ENCODE results near the gene TDRD6. TPM values are rescaled to one million over a fixed set of nuclear protein-coding genes. Genes with fewer than 3 reads are reported as not detected.
"Not testable (repeated sequence)": the region's sequence is repeated elsewhere in the genome, so short reads cannot be mapped to it uniquely, and the experiment has no call there.

The TDRD6 gene
- total RNA-seq, 2 donors from 2014 or later: 1.8 TPM

DNA sequence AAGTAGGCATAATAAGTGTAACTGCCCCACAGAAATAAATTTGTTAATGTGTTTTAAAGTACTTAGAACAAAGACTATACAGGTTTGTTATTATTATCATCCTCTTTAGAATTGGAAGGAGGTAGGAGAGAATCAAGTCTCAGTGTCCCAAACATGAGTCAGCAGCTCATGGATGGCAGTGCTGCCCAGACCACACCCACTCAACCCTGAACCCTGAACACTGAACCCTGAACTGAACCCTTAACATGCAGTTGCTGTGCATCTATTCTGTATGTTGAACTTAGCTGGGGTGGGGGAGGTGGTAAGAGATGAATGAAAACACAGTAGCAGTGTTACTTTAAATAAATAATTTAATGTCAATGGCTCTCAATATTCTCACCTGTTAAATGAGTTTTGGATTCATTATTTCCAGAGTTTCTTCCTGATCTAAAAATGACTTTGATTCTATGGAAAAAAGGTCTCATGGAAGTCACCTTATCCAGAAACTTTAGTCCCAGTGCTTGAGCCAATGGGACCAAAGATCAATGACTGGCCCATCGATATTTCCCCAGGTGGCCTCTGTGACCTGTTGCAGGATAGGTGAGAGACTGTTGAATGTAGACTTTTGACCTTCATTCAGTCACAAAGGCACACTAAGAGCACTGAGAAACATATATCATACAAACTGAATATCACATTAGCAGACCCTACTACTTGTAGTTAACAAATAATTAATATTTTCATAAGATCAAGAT is 55.9 kb downstream of the TDRD6 start:
- Histone ChIP-seq H3K27ac (no peak overlapping the region), H3K36me3 (no peaks in the 10 kb centered on the region), H3K4me3 (no peak overlapping the region), H3K4me1 (ENCODE audit: control insufficient read depth in 1 of 2, low read depth in 2 of 2) (no peaks in the 10 kb centered on the region), H3K9me3 (no peaks in the 10 kb centered on the region), H3K27me3 (replicated peaks; ENCODE audit: insufficient read depth) (no peaks in the 10 kb centered on the region)
- TF ChIP-seq, protein P1, sequence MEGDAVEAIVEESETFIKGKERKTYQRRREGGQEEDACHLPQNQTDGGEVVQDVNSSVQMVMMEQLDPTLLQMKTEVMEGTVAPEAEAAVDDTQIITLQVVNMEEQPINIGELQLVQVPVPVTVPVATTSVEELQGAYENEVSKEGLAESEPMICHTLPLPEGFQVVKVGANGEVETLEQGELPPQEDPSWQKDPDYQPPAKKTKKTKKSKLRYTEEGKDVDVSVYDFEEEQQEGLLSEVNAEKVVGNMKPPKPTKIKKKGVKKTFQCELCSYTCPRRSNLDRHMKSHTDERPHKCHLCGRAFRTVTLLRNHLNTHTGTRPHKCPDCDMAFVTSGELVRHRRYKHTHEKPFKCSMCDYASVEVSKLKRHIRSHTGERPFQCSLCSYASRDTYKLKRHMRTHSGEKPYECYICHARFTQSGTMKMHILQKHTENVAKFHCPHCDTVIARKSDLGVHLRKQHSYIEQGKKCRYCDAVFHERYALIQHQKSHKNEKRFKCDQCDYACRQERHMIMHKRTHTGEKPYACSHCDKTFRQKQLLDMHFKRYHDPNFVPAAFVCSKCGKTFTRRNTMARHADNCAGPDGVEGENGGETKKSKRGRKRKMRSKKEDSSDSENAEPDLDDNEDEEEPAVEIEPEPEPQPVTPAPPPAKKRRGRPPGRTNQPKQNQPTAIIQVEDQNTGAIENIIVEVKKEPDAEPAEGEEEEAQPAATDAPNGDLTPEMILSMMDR (IDR thresholded peaks at IDR 0.05): no peak
- DNase-seq (ENCODE audit: low spot score) (no peak), ATAC-seq (ENCODE audit: insufficient number of reproducible peaks, low FRiP score, low read depth) (no peak)

DNA sequence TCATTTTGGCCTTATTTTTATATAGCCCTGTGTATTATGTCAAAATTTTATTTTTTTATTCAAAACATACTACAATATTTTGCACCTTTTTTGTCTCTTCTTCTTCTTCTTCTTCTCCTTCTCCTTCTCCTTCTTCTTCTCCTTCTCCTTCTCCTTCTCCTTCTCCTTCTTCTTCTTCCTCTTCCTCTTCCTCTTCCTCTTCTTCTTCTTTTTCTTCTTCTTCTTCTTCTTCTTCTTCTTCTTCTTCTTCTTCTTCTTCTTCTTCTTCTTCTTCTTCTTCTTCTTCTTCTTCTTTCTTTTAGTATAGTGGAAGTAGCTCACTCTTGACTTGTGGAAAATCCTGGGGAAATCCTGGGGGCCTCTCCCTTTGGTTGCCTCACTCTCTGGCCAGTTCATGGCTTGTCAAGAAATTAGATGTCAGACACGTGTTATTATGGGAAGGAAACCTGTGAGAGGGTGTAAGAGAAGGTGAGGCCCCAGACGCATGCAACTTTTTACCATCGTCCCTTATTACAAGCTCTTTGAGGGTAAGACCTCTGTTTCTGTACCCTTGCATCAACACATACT is 56.6 kb downstream of the TDRD6 start:
- not testable (repeated sequence) for ATAC-seq (ENCODE audit: insufficient number of reproducible peaks, low FRiP score, low read depth); H3K4me3 ChIP-seq; H3K4me1 ChIP-seq (ENCODE audit: control insufficient read depth in 1 of 2, low read depth in 2 of 2); H3K36me3 ChIP-seq; H3K27ac ChIP-seq; H3K27me3 ChIP-seq (replicated peaks; ENCODE audit: insufficient read depth); H3K9me3 ChIP-seq; DNase-seq (ENCODE audit: low spot score)

- Histone ChIP-seq H3K4me3 (no peak overlapping the region), H3K36me3 (no peaks in the 10 kb centered on the region), H3K4me1 (ENCODE audit: control insufficient read depth in 1 of 2, low read depth in 2 of 2) (no peaks in the 10 kb centered on the region), H3K27me3 (replicated peaks; ENCODE audit: insufficient read depth) (no peaks in the 10 kb centered on the region), H3K27ac (no peak overlapping the region), H3K9me3 (no peaks in the 10 kb centered on the region)
- DNase-seq (ENCODE audit: low spot score) (no peak), ATAC-seq (ENCODE audit: insufficient number of reproducible peaks, low FRiP score, low read depth) (no peak)
- TF ChIP-seq, protein P1 (IDR thresholded peaks at IDR 0.05): no peak
Observed at GRCh38 chr6:46745973-46746372, 58.3 kb downstream of the TDRD6 start.

- TF ChIP-seq, protein P1 (IDR thresholded peaks at IDR 0.05): no peak
- Histone ChIP-seq H3K27ac (no peak within 1 kb of the TSS), H3K4me3 (no peak within 1 kb of the TSS), H3K27me3 (replicated peaks; ENCODE audit: insufficient read depth) (no peaks in the 10 kb centered on the region), H3K9me3 (no peaks in the 10 kb centered on the region), H3K4me1 (ENCODE audit: control insufficient read depth in 1 of 2, low read depth in 2 of 2) (no peaks in the 10 kb centered on the region), H3K36me3 (no peaks in the 10 kb centered on the region)
- ATAC-seq (ENCODE audit: insufficient number of reproducible peaks, low FRiP score, low read depth) (no peak), DNase-seq (ENCODE audit: low spot score) (no peak)
Observed at GRCh38 chr6:46746696-46747095, 59.0 kb downstream of the TDRD6 start, which contains the start of gene ANKRD66. Gene ANKRD66 (plus strand): TSS chr6:46746933. CDS start chr6:46751949, 5,016 bp downstream.

DNA sequence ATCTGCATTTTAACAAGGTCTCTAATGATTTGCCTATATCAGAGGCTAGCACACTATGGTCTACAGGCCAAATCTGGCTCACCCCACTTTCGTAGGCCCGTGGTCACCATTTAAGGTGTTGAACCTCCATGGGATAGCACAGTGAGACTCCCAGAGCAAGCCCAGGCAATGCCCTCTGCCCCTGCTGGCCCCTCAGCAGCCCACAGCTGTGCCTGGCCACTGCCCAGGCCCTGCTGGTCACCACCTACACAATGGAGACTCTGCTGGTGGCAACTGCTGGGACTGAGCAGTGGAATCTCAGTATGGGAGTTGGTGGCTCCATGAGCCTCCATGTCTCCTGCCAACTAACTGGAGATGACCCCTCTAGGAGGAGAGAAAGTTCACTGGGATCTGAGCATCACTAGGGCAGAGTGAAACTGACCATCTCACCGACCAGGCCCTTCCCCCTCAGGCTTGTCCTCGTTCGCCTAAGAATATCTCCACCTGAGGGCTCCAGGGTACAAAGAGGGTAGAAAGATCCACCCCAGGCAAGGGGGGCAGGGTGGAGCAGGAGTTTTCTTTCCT is 61.3 kb downstream of the TDRD6 start:
- no peak for DNase-seq (ENCODE audit: low spot score)
- Histone ChIP-seq H3K27ac (no peak overlapping the region), H3K4me1 (ENCODE audit: control insufficient read depth in 1 of 2, low read depth in 2 of 2) (no peaks in the 10 kb centered on the region), H3K27me3 (replicated peaks; ENCODE audit: insufficient read depth) (no peaks in the 10 kb centered on the region), H3K4me3 (no peak overlapping the region), H3K9me3 (no peaks in the 10 kb centered on the region), H3K36me3 (no peaks in the 10 kb centered on the region)
- no peak for ATAC-seq (ENCODE audit: insufficient number of reproducible peaks, low FRiP score, low read depth)
- TF ChIP-seq, protein P1 (IDR thresholded peaks at IDR 0.05): no peak
